Loucy (cell line): Measurements from ENCODE around the gene DONSON.

Experiments used
- CTCF ChIP-seq: fragments of 200-600 bp; sonication (generic); conservative IDR thresholded peaks from 2 replicates; pipeline ENCODE4 v1.5.1; 2014; ENCODE audit warnings: mild to moderate bottlenecking, antibody characterized with exemption, low read length
- EZH2phosphoT487 ChIP-seq: fragments of 200-600 bp; IDR thresholded peaks from 2 replicates; pipeline ENCODE4 v1.6.1; 2018; ENCODE audit warnings: antibody characterized with exemption, mild to moderate bottlenecking, moderate library complexity, borderline replicate concordance

- TF ChIP-seq CTCF, result no peak
- no peak for TF ChIP-seq EZH2phosphoT487
Measured at GRCh38 chr21:33586927-33587326, 1.6 kb downstream of the DONSON start.
